ENCODE measurements around the gene MYH2. TPM values are rescaled to one million over a fixed set of nuclear protein-coding genes. Genes with fewer than 3 reads are reported as not detected.

MYH2 gene
- total RNA-seq, 2 donors from 2014 or later = 0.99 TPM; not detected in 1

DNA sequence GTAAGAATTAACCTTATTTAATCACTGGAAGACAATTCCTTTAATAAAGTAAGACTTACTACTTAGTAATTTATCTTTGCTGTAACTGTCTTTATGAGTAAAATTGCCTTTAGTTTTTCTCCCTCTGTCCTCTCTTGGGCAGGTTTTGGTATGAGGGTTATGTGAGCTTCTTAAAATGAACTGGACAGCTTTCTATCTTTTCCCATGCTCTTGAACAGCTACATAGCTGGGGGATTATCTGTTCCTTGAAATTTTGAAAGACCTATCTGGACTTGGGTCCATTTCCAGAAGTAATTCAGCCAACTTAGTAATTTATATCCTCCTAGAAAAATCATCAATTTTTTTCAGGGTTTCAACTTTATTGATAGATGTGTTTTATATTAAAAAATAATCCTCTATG lies 27.5 kb downstream of the MYH2 start:
- no peaks in the 10 kb centered on the region for H3K36me3 Mint-ChIP-seq (ENCODE audit: low read depth)
- TF ChIP-seq, protein P1, sequence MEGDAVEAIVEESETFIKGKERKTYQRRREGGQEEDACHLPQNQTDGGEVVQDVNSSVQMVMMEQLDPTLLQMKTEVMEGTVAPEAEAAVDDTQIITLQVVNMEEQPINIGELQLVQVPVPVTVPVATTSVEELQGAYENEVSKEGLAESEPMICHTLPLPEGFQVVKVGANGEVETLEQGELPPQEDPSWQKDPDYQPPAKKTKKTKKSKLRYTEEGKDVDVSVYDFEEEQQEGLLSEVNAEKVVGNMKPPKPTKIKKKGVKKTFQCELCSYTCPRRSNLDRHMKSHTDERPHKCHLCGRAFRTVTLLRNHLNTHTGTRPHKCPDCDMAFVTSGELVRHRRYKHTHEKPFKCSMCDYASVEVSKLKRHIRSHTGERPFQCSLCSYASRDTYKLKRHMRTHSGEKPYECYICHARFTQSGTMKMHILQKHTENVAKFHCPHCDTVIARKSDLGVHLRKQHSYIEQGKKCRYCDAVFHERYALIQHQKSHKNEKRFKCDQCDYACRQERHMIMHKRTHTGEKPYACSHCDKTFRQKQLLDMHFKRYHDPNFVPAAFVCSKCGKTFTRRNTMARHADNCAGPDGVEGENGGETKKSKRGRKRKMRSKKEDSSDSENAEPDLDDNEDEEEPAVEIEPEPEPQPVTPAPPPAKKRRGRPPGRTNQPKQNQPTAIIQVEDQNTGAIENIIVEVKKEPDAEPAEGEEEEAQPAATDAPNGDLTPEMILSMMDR (conservative IDR thresholded peaks at IDR 0.05) = no peak

DNA sequence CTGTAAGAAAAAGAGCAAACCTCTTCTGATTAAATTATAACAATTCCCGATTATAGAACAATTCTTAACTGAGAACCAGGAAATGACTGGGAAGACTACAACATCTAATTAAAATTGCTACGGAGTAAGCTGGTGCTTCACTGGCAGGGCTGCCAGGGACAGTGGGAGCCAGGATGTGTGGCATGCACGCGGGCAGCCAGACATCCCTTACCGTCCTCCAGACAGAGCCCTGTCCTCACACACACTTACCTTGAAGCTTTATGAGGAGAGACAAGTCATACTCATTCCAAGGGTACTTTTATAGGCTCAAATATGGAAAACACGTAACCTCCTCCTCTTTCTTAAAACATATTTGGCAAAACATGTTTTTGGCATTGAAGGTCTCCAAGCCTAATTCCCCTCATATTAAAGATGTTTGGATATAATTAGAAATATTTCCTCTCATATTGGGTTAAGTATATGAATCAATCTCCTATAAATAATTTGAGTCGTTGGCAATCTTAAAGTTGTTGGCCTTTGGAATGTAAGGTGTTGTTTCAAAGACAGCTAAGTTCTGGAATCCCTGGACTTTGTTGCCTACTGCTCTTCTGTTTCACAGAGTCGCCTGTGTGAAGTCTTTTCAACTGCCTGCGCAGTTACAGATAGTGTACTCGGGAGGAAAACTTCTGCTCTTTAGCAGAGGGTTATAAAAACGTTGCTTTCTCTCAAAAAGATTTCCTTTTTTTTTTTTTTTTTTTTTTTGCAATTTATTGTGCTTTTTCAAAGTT lies 31.0 kb downstream of the MYH2 start, which contains the start of gene MYH1:
TSS of gene MYH1 (minus strand) at position 272 of the 767 bp plus-strand sequence. CDS start 1,900 bp downstream, outside the sequence.
- Mint-ChIP-seq H3K36me3 (ENCODE audit: low read depth) (no peaks in the 10 kb centered on the region), H3K27ac (no peak within 1 kb of the TSS), H3K4me3 (no peak within 1 kb of the TSS), H3K9me3 (no peaks in the 10 kb centered on the region), H3K27me3 (ENCODE audit: insufficient read depth) (no peaks in the 10 kb centered on the region), H3K4me1 (no peaks in the 10 kb centered on the region)
- Histone ChIP-seq H3K9ac (ENCODE audit: extremely low read depth, low read length, poor library complexity, severe bottlenecking) (no peak within 1 kb of the TSS), H3K9me3 (ENCODE audit: control insufficient read depth, low read length) (no peaks in the 10 kb centered on the region), H3K27ac (ENCODE audit: low read depth, low read length) (no peak within 1 kb of the TSS), H3K27me3 (ENCODE audit: control insufficient read depth, insufficient read depth, low read length, poor library complexity, severe bottlenecking) (no peaks in the 10 kb centered on the region), H3K36me3 (ENCODE audit: control insufficient read depth, insufficient read depth, low read length) (no peaks in the 10 kb centered on the region), H3K4me1 (ENCODE audit: control insufficient read depth, insufficient read depth, low read length) (no peaks in the 10 kb centered on the region), H3K4me3 (ENCODE audit: low read length) (no peak within 1 kb of the TSS)
- DNase-seq = no peak
- TF ChIP-seq, protein P1 (conservative IDR thresholded peaks at IDR 0.05) = no peak
- WGBS, 2 experiments (ENCODE audit: insufficient coverage in 1 of 2, insufficient read length in 1 of 2) = 88 to 100% methylated on average over 2 to 11 of the region's 11 CpGs

More for the DNA sequence above, 27.5 kb downstream of the MYH2 start:
- Histone ChIP-seq H3K4me1 (ENCODE audit: control insufficient read depth, insufficient read depth, low read length) (no peaks in the 10 kb centered on the region), H3K36me3 (ENCODE audit: control insufficient read depth, insufficient read depth, low read length) (no peaks in the 10 kb centered on the region), H3K9ac (ENCODE audit: extremely low read depth, low read length, poor library complexity, severe bottlenecking) (no peak overlapping the region), H3K27ac (ENCODE audit: low read depth, low read length) (no peak overlapping the region), H3K27me3 (ENCODE audit: control insufficient read depth, insufficient read depth, low read length, poor library complexity, severe bottlenecking) (no peaks in the 10 kb centered on the region), H3K9me3 (ENCODE audit: control insufficient read depth, low read length) (no peaks in the 10 kb centered on the region), H3K4me3 (ENCODE audit: low read length) (no peak overlapping the region)
- no peak for DNase-seq
- Mint-ChIP-seq H3K4me1 (peaks cover 7% of the 10 kb centered on the region), H3K27me3 (ENCODE audit: insufficient read depth) (no peaks in the 10 kb centered on the region), H3K9me3 (no peaks in the 10 kb centered on the region), H3K4me3 (no peak overlapping the region), H3K27ac (no peak overlapping the region)

DNA sequence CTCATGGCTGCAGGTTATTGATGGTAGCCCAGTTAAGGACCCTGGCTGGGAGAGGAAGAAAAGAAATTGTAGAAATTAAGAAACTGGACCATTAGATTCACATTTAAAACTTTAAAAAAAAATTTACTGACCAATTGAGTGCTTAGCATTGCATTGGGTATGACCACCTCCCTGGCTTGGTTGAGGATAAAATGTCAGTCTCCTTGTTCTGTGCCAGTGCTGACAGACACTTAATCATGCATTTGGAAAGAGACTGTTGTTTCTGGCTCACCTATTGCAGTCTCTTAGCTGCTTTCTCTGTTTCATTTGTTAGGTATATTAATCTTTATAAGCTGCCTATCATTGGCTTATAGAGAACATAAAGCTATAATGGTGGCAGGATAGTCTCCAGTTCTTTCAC lies 32.8 kb downstream of the MYH2 start:
- Histone ChIP-seq H3K27ac (ENCODE audit: low read depth, low read length) (no peak overlapping the region), H3K36me3 (ENCODE audit: control insufficient read depth, insufficient read depth, low read length) (no peaks in the 10 kb centered on the region), H3K9ac (ENCODE audit: extremely low read depth, low read length, poor library complexity, severe bottlenecking) (no peak overlapping the region), H3K27me3 (ENCODE audit: control insufficient read depth, insufficient read depth, low read length, poor library complexity, severe bottlenecking) (no peaks in the 10 kb centered on the region), H3K4me1 (ENCODE audit: control insufficient read depth, insufficient read depth, low read length) (no peaks in the 10 kb centered on the region), H3K9me3 (ENCODE audit: control insufficient read depth, low read length) (no peaks in the 10 kb centered on the region), H3K4me3 (ENCODE audit: low read length) (no peak overlapping the region)
- no peak overlapping the region for H3K27ac Mint-ChIP-seq
- H3K4me3 Mint-ChIP-seq = no peak overlapping the region
- H3K27me3 Mint-ChIP-seq (ENCODE audit: insufficient read depth) = no peaks in the 10 kb centered on the region
- H3K4me1 Mint-ChIP-seq = no peaks in the 10 kb centered on the region
- no peak for DNase-seq
- TF ChIP-seq, protein P1 (conservative IDR thresholded peaks at IDR 0.05) = no peak
- H3K36me3 Mint-ChIP-seq (ENCODE audit: low read depth) = no peaks in the 10 kb centered on the region
- no peaks in the 10 kb centered on the region for H3K9me3 Mint-ChIP-seq
